HCT116 (cell line): ENCODE results near the gene OR2T34. TPM values are rescaled to one million over a fixed set of nuclear protein-coding genes. Genes with fewer than 3 reads are reported as not detected.

Source experiments
- ATAC-seq: fragments of 200-7000 bp; cut with Tn5 transposase; 2 replicates; pipeline ENCODE4 v1.9.1; 2020; ENCODE audit warnings: mild to moderate bottlenecking, moderate library complexity
- BruUV-seq: library from RNA; stranded (reverse); fragments of 400-500 nt; replicated peaks from 2 replicates; lab custom pipeline; 2021; lab: Mats Ljungman, UMichigan
- CTCF ChIA-PET: fragments of 300-600 bp; sonication (Branson Sonifier 250); formaldehyde crosslinking; loops from one replicate; lab custom pipeline; 2021; ENCODE audit warnings: antibody characterized with exemption; lab: Charles Lee
- POLR2A ChIA-PET: fragments of 300-600, 350-600 bp; sonication (Branson Sonifier 250); formaldehyde crosslinking; loops from one replicate; lab custom pipeline; 2021; ENCODE audit warnings: antibody characterized with exemption; lab: Charles Lee
- RAD21 ChIA-PET, 2 experiments: fragments of 300-600 bp; sonication (Branson Sonifier 250); formaldehyde crosslinking; loops; one replicate each; lab custom pipeline; 2023; ENCODE audit warnings: low total read pairs in 2 of 2; ENCODE audit not compliant: uncharacterized antibody in 2 of 2, unreplicated experiment in 2 of 2, low non-redundant PET in 1 of 2; lab: Charles Lee
- DNase-seq: peaks from one replicate; pipeline ENCODE4 v3.0.0-alpha.2; 2010; ENCODE audit warnings: low read depth, low spot score
- H2AFZ ChIP-seq: fragments of 200-600 bp; shearing (Covaris generic), sonication (generic); 2 replicates; pipeline ENCODE4 v1.6.1; 2017; ENCODE audit warnings: low read depth, mixed run types, mixed read lengths, antibody characterized with exemption, low read length; ENCODE audit not compliant: poor library complexity, severe bottlenecking
- H3K27ac ChIP-seq: 2 replicates; pipeline ENCODE4 v1.5.1; 2012; ENCODE audit warnings: low read depth, low read length
- H3K27me3 ChIP-seq: fragments of 200-600 bp; sonication (generic); 2 replicates; pipeline ENCODE4 v1.6.1; 2016; ENCODE audit warnings: mixed run types, low read length, mixed read lengths; ENCODE audit not compliant: insufficient read depth
- H3K36me3 ChIP-seq, 2 experiments: fragments of 200-500 bp in 1 of 2; fragments of 200-600 bp in 1 of 2; sonication (Bioruptor generic) in 1 of 2; sonication (generic) in 1 of 2; 2 replicates each; pipeline versions ENCODE4 v1.5.1 to v1.6.1; 2014 to 2016; ENCODE audit warnings: low read length in 2 of 2, inconsistent platforms in 1 of 2, mixed read lengths in 1 of 2, mixed run types in 1 of 2; ENCODE audit not compliant: insufficient read depth in 2 of 2, control insufficient read depth in 1 of 2
- H3K4me1 ChIP-seq, 2 experiments: fragments of 200-600 bp in 1 of 2; sonication (generic) in 1 of 2; 2 replicates each; pipeline versions ENCODE4 v1.5.1 to v1.6.1; 2012 to 2017; ENCODE audit warnings: low read length in 2 of 2, inconsistent platforms in 1 of 2, mild to moderate bottlenecking in 1 of 2, mixed read lengths in 1 of 2, mixed run types in 1 of 2, moderate library complexity in 1 of 2; ENCODE audit not compliant: insufficient read depth in 2 of 2, control insufficient read depth in 1 of 2
- H3K4me2 ChIP-seq: fragments of 200-600 bp; sonication (generic); 2 replicates; pipeline ENCODE4 v1.6.1; 2017; ENCODE audit warnings: mixed run types, low read length, mixed read lengths
- H3K4me3 ChIP-seq, 2 experiments: fragments of 200-600 bp in 1 of 2; sonication (generic) in 1 of 2; replicated peaks in 1 of 2; 2 replicates each; pipeline ENCODE4 v1.5.1; 2011 to 2016; ENCODE audit warnings: low read length in 2 of 2, control low read depth in 1 of 2, low read depth in 1 of 2, mild to moderate bottlenecking in 1 of 2, mixed read lengths in 1 of 2, mixed run types in 1 of 2
- H3K79me2 ChIP-seq: fragments of 200-600 bp; sonication (generic); 2 replicates; pipeline ENCODE4 v1.6.1; 2017; ENCODE audit warnings: mild to moderate bottlenecking, mixed run types, low read length, moderate library complexity, mixed read lengths; ENCODE audit not compliant: insufficient read depth
- H3K9ac ChIP-seq: fragments of 200-600 bp; sonication (generic); 2 replicates; pipeline ENCODE4 v1.6.1; 2016; ENCODE audit warnings: low read length, mixed read lengths
- H3K9me2 ChIP-seq: fragments of 200-600 bp; sonication (generic), shearing (Covaris generic); 2 replicates; pipeline ENCODE4 v1.6.1; 2017; ENCODE audit warnings: mixed run types, mild to moderate bottlenecking, moderate library complexity; ENCODE audit not compliant: insufficient read depth
- H3K9me3 ChIP-seq, 2 experiments: fragments of 200-500 bp in 1 of 2; fragments of 200-600 bp in 1 of 2; sonication (Bioruptor generic) in 1 of 2; sonication (generic) in 1 of 2; 2 replicates each; pipeline ENCODE4 v1.6.1; 2014 to 2017; ENCODE audit warnings: low read length in 2 of 2, mixed read lengths in 2 of 2, inconsistent platforms in 1 of 2, low read depth in 1 of 2, mild to moderate bottlenecking in 1 of 2, mixed run types in 1 of 2, moderate library complexity in 1 of 2; ENCODE audit not compliant: control insufficient read depth in 1 of 2, insufficient read depth in 1 of 2
- H4K20me1 ChIP-seq: fragments of 200-600 bp; sonication (generic), shearing (Covaris generic); 2 replicates; pipeline ENCODE4 v1.6.1; 2017; ENCODE audit warnings: mixed run types, mild to moderate bottlenecking, moderate library complexity; ENCODE audit not compliant: insufficient read depth
- ATF3 ChIP-seq: IDR thresholded peaks from 2 replicates; pipeline ENCODE4 v1.6.1; 2012
- EGR1 ChIP-seq: IDR thresholded peaks from 2 replicates; pipeline ENCODE4 v1.6.1; 2012; ENCODE audit warnings: low read depth
- ELF1 ChIP-seq: IDR thresholded peaks from 2 replicates; pipeline ENCODE4 v1.6.1; 2012; ENCODE audit warnings: low read depth, borderline replicate concordance
- EZH2 ChIP-seq: fragments of 200-600 bp; sonication (generic); IDR thresholded peaks from 2 replicates; pipeline ENCODE4 v1.6.1; 2017; ENCODE audit warnings: antibody characterized with exemption, mixed run types
- JUND ChIP-seq: IDR thresholded peaks from 2 replicates; pipeline ENCODE4 v1.6.1; 2012
- POLR2A ChIP-seq: IDR thresholded peaks from 2 replicates; pipeline ENCODE4 v1.7.0; 2011; ENCODE audit warnings: borderline replicate concordance; ENCODE audit not compliant: insufficient read depth, insufficient read length; ENCODE audit errors: extremely low read depth
- POLR2AphosphoS5 ChIP-seq: IDR thresholded peaks from 2 replicates; pipeline ENCODE4 v1.6.1; 2011; ENCODE audit warnings: mild to moderate bottlenecking, low read depth, low read length, moderate library complexity
- REST ChIP-seq: IDR thresholded peaks from 2 replicates; pipeline ENCODE4 v1.6.1; 2012; ENCODE audit warnings: low read depth
- SIN3A ChIP-seq: IDR thresholded peaks from 2 replicates; pipeline ENCODE4 v1.6.1; 2012; ENCODE audit warnings: low read depth
- SP1 ChIP-seq: IDR thresholded peaks from 2 replicates; pipeline ENCODE4 v1.6.1; 2012; ENCODE audit warnings: low read depth
- SRF ChIP-seq: IDR thresholded peaks from 2 replicates; pipeline ENCODE4 v1.6.1; 2012; ENCODE audit warnings: low read depth
- TCF7L2 ChIP-seq: IDR thresholded peaks from 2 replicates; pipeline ENCODE4 v1.7.0; 2011; ENCODE audit warnings: borderline replicate concordance, inconsistent platforms; ENCODE audit not compliant: insufficient read depth, insufficient read length; ENCODE audit errors: extremely low read depth
- YY1 ChIP-seq: IDR thresholded peaks from 2 replicates; pipeline ENCODE4 v1.6.1; 2011; ENCODE audit warnings: low read length, low read depth, moderate library complexity, mild to moderate bottlenecking; ENCODE audit not compliant: insufficient replicate concordance; ENCODE audit errors: extremely low read depth
- intact Hi-C: fragments of 100-400 bp; cut with micrococcal nuclease; formaldehyde crosslinking; loops from 2 replicates; pipeline ENCODE4 v1.10.0; 2022
- total RNA-seq: library from RNA; stranded (reverse); gene quantifications from one replicate; pipeline ENCODE4 v1.2.1, GENCODE V29; 2021; ENCODE audit not compliant: unreplicated experiment
- TF ChIP-seq, protein P1 (sequence below): IDR thresholded peaks from 2 replicates; pipeline ENCODE4 v1.6.1; 2012

OR2T34 gene
- total RNA-seq, 1 experiment from 2014 or later: not detected

DNA sequence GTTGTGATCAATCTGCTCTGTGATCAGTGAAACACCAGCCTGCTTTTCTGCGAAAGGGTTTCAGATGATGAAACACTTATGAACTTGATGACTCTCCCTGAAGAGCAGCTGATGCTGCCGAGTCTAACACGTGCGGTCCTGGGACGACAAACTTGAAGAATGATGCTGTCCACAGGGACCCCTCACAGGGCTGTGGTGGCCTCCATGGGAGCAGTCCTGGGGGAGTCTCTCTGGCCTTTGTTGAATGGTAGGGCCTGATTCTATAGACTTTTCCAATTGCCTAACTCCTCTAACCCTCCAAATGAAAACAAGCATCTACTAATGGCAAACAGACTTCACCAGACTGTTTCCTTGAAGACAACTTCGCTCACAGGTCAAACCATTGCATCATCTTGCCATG is 23.0 kb upstream of the OR2T34 start, which contains the start of gene OR2T10:
Gene OR2T10, minus strand, starts transcription at position 112 of the 400 bp plus-strand sequence. CDS start 3,932 bp downstream, outside the sequence.
- no peak for TF ChIP-seq YY1
- no peak for TF ChIP-seq SP1
- no peak for TF ChIP-seq EZH2
- no peak for TF ChIP-seq SRF
- TF ChIP-seq, protein P1, sequence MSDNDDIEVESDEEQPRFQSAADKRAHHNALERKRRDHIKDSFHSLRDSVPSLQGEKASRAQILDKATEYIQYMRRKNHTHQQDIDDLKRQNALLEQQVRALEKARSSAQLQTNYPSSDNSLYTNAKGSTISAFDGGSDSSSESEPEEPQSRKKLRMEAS: no peak
- no peak for TF ChIP-seq POLR2AphosphoS5
- TF ChIP-seq TCF7L2: no peak
- TF ChIP-seq EGR1: no peak
- TF ChIP-seq POLR2A: no peak
- no peak for TF ChIP-seq ELF1
- no peak for TF ChIP-seq REST
- no peak for TF ChIP-seq ATF3
- TF ChIP-seq SIN3A: no peak
- no peak for TF ChIP-seq JUND
- Histone ChIP-seq H3K9ac (no peak within 1 kb of the TSS), H3K4me3 (no peak within 1 kb of the TSS), H3K27ac (no peak within 1 kb of the TSS), H3K4me1 (no peaks in the 10 kb centered on the region), H4K20me1 (no peaks in the 10 kb centered on the region), H3K9me3 (no peaks in the 10 kb centered on the region), H2AFZ (no peak within 1 kb of the TSS), H3K36me3 (no peaks in the 10 kb centered on the region), H3K27me3 (no peaks in the 10 kb centered on the region), H3K4me2 (no peak within 1 kb of the TSS), H3K79me2 (no peaks in the 10 kb centered on the region), H3K9me2 (no peaks in the 10 kb centered on the region)
- ATAC-seq (no peak), DNase-seq (no peak)
- no TSS peak for BruUV-seq
- intact Hi-C loops: no loop called here
- ChIA-PET RAD21 (no interaction called here), CTCF (no interaction called here), POLR2A (no interaction called here)
